HepG2 (cell line): Measurements from ENCODE around the gene PITHD1. TPM values are rescaled to one million over a fixed set of nuclear protein-coding genes. Genes with fewer than 3 reads are reported as not detected.

Source experiments
- CREM ChIP-seq, 2 experiments: sonication (generic) in 1 of 2; formaldehyde crosslinking in 1 of 2; IDR thresholded peaks; 2 replicates each; pipeline versions ENCODE4 v1.4.0 to v1.6.1; 2016 to 2020; ENCODE audit warnings: antibody characterized with exemption in 1 of 2, mild to moderate bottlenecking in 1 of 2, missing genetic modification reagents in 1 of 2
- HNRNPK ChIP-seq: fragments of 200-400 bp; formaldehyde crosslinking; IDR thresholded peaks from 2 replicates; pipeline ENCODE4 v1.6.1; 2018; ENCODE audit warnings: low read length, low read depth, moderate library complexity, mild to moderate bottlenecking; ENCODE audit not compliant: poor library complexity, severe bottlenecking
- KDM1A ChIP-seq: IDR thresholded peaks from 2 replicates; pipeline ENCODE4 v1.6.1; 2016; ENCODE audit warnings: missing compliant biosample characterization
- MED8 ChIP-seq: sonication (generic); formaldehyde crosslinking; IDR thresholded peaks from 2 replicates; pipeline ENCODE4 v1.8.1; 2023; ENCODE audit warnings: mild to moderate bottlenecking, missing genetic modification reagents; ENCODE audit not compliant: insufficient replicate concordance
- MIXL1 ChIP-seq: IDR thresholded peaks from 2 replicates; pipeline ENCODE4 v1.6.1; 2016
- MXD4 ChIP-seq: IDR thresholded peaks from 2 replicates; pipeline ENCODE4 v1.6.1; 2016; ENCODE audit warnings: mild to moderate bottlenecking, missing biosample characterization, missing genetic modification reagents
- NFE2L2 ChIP-seq: fragments of 150-350 bp; IDR thresholded peaks from 2 replicates; pipeline ENCODE4 v1.6.1; 2014; ENCODE audit warnings: low read length
- REPIN1 ChIP-seq: sonication (generic); formaldehyde crosslinking; IDR thresholded peaks from 2 replicates; pipeline ENCODE4 v1.8.0; 2022; ENCODE audit warnings: missing genetic modification reagents, low read depth, mild to moderate bottlenecking, borderline replicate concordance
- SIX4 ChIP-seq: sonication (generic); formaldehyde crosslinking; IDR thresholded peaks from 2 replicates; pipeline ENCODE4 v1.4.0; 2020; ENCODE audit warnings: missing genetic modification reagents
- SKI ChIP-seq: fragments of 450-650 bp; IDR thresholded peaks from one replicate; pipeline ENCODE4 v1.6.1; 2018; ENCODE audit warnings: mild to moderate bottlenecking; ENCODE audit not compliant: partially characterized antibody
- SNAI1 ChIP-seq: sonication (generic); formaldehyde crosslinking; IDR thresholded peaks from 2 replicates; pipeline ENCODE4 v1.5.0; 2020; ENCODE audit warnings: mild to moderate bottlenecking, missing genetic modification reagents, borderline replicate concordance
- SSRP1 ChIP-seq: IDR thresholded peaks from 2 replicates; pipeline ENCODE4 v1.6.1; 2016; ENCODE audit warnings: control low read depth
- U2AF1 ChIP-seq: fragments of 200-400 bp; formaldehyde crosslinking; optimal IDR thresholded peaks from 2 replicates; pipeline ENCODE3; 2017; ENCODE audit warnings: mild to moderate bottlenecking, low read depth, low read length
- ZNF431 ChIP-seq: sonication (generic); formaldehyde crosslinking; IDR thresholded peaks from 2 replicates; pipeline ENCODE4 v1.9.0; 2022; ENCODE audit warnings: missing genetic modification reagents, low read depth, mild to moderate bottlenecking, borderline replicate concordance
- ZNF674 ChIP-seq: sonication (generic); formaldehyde crosslinking; IDR thresholded peaks from 2 replicates; pipeline ENCODE4 v1.5.0; 2020; ENCODE audit warnings: low read depth, mild to moderate bottlenecking, missing genetic modification reagents
- ZNF709 ChIP-seq: sonication (generic); formaldehyde crosslinking; IDR thresholded peaks from 2 replicates; pipeline ENCODE4 v1.5.0; 2020; ENCODE audit warnings: mild to moderate bottlenecking, missing genetic modification reagents
- polyA plus RNA-seq, 8 experiments: library from polyadenylated mRNA; depleted of rRNA in 3 of 8; stranded (reverse) in 7 of 8; unstranded in 1 of 8; fragments of >200 nt; fragmentation: Illumina TruSeq in 4 of 8; extraction: Trizol in 4 of 8; gene quantifications; 2 replicates each; pipeline versions ENCODE4 v1.2.1 to v1.2.3, GENCODE V29; 2011 to 2016; ENCODE audit warnings: low read depth in 4 of 8, missing spikeins in 1 of 8, mixed read lengths in 1 of 8; ENCODE audit not compliant: insufficient read depth in 1 of 8
- total RNA-seq, 5 experiments: library from RNA; depleted of rRNA; stranded (reverse); fragments of >200 nt; fragmentation: Illumina TruSeq; extraction: Trizol; gene quantifications; 2 replicates each; pipeline ENCODE4 v1.2.3, GENCODE V29; 2016; ENCODE audit warnings: low read depth in 1 of 5
- TF ChIP-seq, protein P1 (sequence below): IDR thresholded peaks from 2 replicates; pipeline ENCODE4 v1.6.1; 2016; ENCODE audit warnings: mild to moderate bottlenecking, missing biosample characterization, missing genetic modification reagents
- TF ChIP-seq, protein P2 (sequence below): sonication (generic); formaldehyde crosslinking; IDR thresholded peaks from 2 replicates; pipeline ENCODE4 v1.4.0; 2020; ENCODE audit warnings: low read depth, mild to moderate bottlenecking, missing genetic modification reagents
- TF ChIP-seq, protein P3 (sequence below): sonication (generic); formaldehyde crosslinking; IDR thresholded peaks from 2 replicates; pipeline ENCODE4 v1.5.0; 2020; ENCODE audit warnings: mild to moderate bottlenecking, missing genetic modification reagents
- TF ChIP-seq, protein P4 (sequence below): sonication (generic); formaldehyde crosslinking; conservative IDR thresholded peaks from 2 replicates; pipeline ENCODE4 v1.4.0; 2020; ENCODE audit warnings: mild to moderate bottlenecking, missing genetic modification reagents, moderate library complexity

PITHD1 gene
- total and polyA plus RNA-seq, 2 of the 13 experiments (the other 11 are each of a cell fraction or from before 2014, with no cell fraction given), result 28.0 to 37.3 TPM

DNA sequence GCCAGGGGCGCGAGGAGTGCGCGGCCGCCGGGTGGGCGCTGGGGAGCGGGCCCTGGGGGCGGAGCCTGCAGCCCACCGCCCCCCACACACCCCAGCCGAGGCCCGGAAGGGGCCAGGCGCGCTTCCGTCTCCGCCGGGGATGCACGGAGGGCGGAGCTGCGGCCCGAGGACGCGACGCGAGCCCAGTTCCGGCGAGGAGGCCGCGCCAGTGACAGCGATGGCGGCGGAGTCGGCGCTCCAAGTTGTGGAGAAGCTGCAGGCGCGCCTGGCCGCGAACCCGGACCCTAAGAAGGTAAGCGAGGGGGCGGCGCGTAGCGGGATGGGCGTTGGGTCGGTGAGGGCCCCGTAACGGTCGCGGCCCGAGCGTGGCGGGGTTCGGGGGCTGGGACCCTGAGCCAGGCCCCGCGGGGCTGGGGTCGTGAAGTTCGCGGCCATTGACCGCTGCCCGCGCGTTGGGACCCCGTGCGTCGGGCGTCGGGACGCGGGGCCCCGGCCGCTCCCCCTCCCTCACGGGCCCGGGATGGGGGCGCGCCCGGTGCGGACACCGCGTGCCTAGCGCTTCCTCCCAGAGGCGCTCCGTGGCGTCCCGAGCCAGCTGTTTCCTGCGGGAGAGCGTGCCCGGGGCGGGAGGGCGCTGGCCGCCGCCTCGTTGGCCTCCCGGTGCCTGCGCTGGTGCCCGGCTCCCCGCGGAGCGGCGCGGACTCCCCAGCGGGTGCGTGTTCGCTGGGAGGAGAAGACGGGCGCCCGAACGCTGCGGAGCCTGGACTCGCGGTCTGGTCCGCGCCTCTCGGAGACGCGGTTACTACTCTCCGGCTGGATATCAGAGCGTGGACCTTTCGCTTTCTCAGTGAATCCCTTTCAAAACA lies 34.7 kb upstream of the PITHD1 start, which contains the start of gene ELOA (continued):
- no peak for TF ChIP-seq CREM (IDR thresholded peaks at IDR 0.05)
- TF ChIP-seq CREM (CRISPR knock-in tag; IDR thresholded peaks at IDR 0.05), result no peak
- TF ChIP-seq MIXL1 (CRISPR knock-in tag), result peak; percentile 15; the same call in 1 of the 2 replicates
- TF ChIP-seq NFE2L2, result no peak
- peak; percentile 5; the same call in 1 of the 2 replicates for TF ChIP-seq ZNF431 (CRISPR knock-in tag)
- no peak for TF ChIP-seq KDM1A (CRISPR knock-in tag)
- TF ChIP-seq, protein P1, sequence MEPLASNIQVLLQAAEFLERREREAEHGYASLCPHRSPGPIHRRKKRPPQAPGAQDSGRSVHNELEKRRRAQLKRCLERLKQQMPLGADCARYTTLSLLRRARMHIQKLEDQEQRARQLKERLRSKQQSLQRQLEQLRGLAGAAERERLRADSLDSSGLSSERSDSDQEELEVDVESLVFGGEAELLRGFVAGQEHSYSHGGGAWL (CRISPR knock-in tag), result peak; percentile 80; the same call in 1 of the 2 replicates
- TF ChIP-seq SSRP1, result no peak
- TF ChIP-seq, protein P2, sequence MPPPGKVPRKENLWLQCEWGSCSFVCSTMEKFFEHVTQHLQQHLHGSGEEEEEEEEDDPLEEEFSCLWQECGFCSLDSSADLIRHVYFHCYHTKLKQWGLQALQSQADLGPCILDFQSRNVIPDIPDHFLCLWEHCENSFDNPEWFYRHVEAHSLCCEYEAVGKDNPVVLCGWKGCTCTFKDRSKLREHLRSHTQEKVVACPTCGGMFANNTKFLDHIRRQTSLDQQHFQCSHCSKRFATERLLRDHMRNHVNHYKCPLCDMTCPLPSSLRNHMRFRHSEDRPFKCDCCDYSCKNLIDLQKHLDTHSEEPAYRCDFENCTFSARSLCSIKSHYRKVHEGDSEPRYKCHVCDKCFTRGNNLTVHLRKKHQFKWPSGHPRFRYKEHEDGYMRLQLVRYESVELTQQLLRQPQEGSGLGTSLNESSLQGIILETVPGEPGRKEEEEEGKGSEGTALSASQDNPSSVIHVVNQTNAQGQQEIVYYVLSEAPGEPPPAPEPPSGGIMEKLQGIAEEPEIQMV, result 0 out of 2 replicates have a peak, but pooled peaks have one; percentile 11
- TF ChIP-seq, protein P3, sequence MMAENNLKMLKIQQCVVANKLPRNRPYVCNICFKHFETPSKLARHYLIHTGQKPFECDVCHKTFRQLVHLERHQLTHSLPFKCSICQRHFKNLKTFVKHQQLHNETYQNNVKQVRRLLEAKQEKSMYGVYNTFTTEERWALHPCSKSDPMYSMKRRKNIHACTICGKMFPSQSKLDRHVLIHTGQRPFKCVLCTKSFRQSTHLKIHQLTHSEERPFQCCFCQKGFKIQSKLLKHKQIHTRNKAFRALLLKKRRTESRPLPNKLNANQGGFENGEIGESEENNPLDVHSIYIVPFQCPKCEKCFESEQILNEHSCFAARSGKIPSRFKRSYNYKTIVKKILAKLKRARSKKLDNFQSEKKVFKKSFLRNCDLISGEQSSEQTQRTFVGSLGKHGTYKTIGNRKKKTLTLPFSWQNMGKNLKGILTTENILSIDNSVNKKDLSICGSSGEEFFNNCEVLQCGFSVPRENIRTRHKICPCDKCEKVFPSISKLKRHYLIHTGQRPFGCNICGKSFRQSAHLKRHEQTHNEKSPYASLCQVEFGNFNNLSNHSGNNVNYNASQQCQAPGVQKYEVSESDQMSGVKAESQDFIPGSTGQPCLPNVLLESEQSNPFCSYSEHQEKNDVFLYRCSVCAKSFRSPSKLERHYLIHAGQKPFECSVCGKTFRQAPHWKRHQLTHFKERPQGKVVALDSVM (CRISPR knock-in tag), result peak; percentile 26; the same call in 1 of the 2 replicates
- peak; percentile 43 for TF ChIP-seq SKI
- no peak for TF ChIP-seq U2AF1
- TF ChIP-seq, protein P4, sequence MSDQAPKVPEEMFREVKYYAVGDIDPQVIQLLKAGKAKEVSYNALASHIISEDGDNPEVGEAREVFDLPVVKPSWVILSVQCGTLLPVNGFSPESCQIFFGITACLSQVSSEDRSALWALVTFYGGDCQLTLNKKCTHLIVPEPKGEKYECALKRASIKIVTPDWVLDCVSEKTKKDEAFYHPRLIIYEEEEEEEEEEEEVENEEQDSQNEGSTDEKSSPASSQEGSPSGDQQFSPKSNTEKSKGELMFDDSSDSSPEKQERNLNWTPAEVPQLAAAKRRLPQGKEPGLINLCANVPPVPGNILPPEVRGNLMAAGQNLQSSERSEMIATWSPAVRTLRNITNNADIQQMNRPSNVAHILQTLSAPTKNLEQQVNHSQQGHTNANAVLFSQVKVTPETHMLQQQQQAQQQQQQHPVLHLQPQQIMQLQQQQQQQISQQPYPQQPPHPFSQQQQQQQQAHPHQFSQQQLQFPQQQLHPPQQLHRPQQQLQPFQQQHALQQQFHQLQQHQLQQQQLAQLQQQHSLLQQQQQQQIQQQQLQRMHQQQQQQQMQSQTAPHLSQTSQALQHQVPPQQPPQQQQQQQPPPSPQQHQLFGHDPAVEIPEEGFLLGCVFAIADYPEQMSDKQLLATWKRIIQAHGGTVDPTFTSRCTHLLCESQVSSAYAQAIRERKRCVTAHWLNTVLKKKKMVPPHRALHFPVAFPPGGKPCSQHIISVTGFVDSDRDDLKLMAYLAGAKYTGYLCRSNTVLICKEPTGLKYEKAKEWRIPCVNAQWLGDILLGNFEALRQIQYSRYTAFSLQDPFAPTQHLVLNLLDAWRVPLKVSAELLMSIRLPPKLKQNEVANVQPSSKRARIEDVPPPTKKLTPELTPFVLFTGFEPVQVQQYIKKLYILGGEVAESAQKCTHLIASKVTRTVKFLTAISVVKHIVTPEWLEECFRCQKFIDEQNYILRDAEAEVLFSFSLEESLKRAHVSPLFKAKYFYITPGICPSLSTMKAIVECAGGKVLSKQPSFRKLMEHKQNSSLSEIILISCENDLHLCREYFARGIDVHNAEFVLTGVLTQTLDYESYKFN, result peak; percentile 3; the same call in 1 of the 2 replicates
- peak; percentile 81 for TF ChIP-seq MED8 (CRISPR knock-in tag)
- 0 out of 2 replicates have a peak, but pooled peaks have one; percentile 35 for TF ChIP-seq REPIN1 (CRISPR knock-in tag)
- peak; percentile 78 for TF ChIP-seq MXD4 (CRISPR knock-in tag)
- peak; percentile 78 for TF ChIP-seq ZNF709 (CRISPR knock-in tag)
- TF ChIP-seq ZNF674 (CRISPR knock-in tag), result 0 out of 2 replicates have a peak, but pooled peaks have one; percentile 64
- TF ChIP-seq HNRNPK, result peak; percentile 50
- TF ChIP-seq SIX4 (CRISPR knock-in tag), result peak; percentile 46
- TF ChIP-seq SNAI1, result no peak
